ENCODE results near the gene FIGNL2. TPM values are rescaled to one million over a fixed set of nuclear protein-coding genes. Genes with fewer than 3 reads are reported as not detected.
"Not testable (repeated sequence)": the region's sequence is repeated elsewhere in the genome, so short reads cannot be mapped to it uniquely, and the experiment has no call there.

The FIGNL2 gene
- total and polyA plus RNA-seq, 5 donors from 2014 or later, result 0.06 to 0.27 (median 0.10) TPM; not detected in 2

DNA sequence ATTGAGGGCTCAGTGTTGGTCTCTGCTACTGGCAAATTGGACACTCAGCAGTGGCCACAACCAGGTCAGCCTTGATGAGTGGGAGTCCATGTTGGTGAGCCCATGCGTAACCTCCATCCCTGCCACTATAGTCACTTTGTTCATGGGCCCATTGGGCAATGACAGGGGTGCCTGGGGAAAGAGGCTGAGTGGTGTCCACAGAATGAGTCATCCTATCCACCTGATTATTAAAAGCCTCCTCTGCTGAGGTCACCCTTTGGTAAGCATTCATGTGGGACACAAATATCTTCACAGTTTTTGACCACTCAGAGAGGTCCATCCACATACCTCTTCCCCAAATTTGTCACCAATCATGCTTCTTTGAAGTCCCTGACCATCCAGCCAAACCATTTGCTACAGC, 50.0 kb downstream of the FIGNL2 start:
- no peaks in the 10 kb centered on the region for H3K4me1 ChIP-seq (ENCODE audit: control insufficient read depth, insufficient read depth, low read length, poor library complexity, severe bottlenecking)
- Mint-ChIP-seq H3K9me3 (no peaks in the 10 kb centered on the region), H3K27ac (no peak overlapping the region), H3K36me3 (no peaks in the 10 kb centered on the region), H3K4me1 (no peaks in the 10 kb centered on the region), H3K4me3 (no peak overlapping the region), H3K27me3 (no peaks in the 10 kb centered on the region)
- H3K36me3 ChIP-seq (ENCODE audit: control insufficient read depth, insufficient read depth, low read length), result no peaks in the 10 kb centered on the region
- no peak for ATAC-seq (ENCODE audit: low read depth in 2 of 2)
- H3K9me3 ChIP-seq (ENCODE audit: control insufficient read depth in 2 of 2, low read length in 2 of 2), result no peaks in the 10 kb centered on the region
- H3K27me3 ChIP-seq (ENCODE audit: control insufficient read depth, insufficient read depth, low read length), result no peaks in the 10 kb centered on the region
- H3K27ac ChIP-seq (ENCODE audit: insufficient read depth, low read length, poor library complexity, severe bottlenecking), result no peak overlapping the region
- no peak for DNase-seq
- no peak overlapping the region for H3K4me3 ChIP-seq (ENCODE audit: low read depth, low read length)

DNA sequence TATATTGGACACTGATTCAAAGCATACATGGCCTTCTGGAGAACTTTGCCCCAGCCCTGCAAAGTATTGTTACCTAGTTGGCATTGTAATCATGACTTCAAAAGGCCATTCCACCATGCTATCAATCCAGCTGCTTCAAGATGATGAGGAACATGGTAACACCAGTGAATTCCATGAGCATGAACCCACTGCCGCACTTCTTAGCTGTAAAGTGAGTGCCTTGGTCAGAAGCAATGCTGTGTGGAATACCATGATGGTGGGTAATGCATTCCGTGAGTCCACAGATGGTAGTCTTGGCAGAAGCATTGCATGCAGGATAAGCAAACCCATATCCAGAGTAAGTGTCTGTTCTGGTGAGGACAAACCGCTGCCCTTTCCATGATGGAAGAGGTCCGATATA, 50.5 kb downstream of the FIGNL2 start:
- H3K4me1 Mint-ChIP-seq; DNase-seq; H3K36me3 ChIP-seq (ENCODE audit: control insufficient read depth, insufficient read depth, low read length); H3K27ac Mint-ChIP-seq; H3K9me3 ChIP-seq (ENCODE audit: control insufficient read depth in 2 of 2, low read length in 2 of 2); H3K4me1 ChIP-seq (ENCODE audit: control insufficient read depth, insufficient read depth, low read length, poor library complexity, severe bottlenecking); H3K27me3 ChIP-seq (ENCODE audit: control insufficient read depth, insufficient read depth, low read length); H3K27ac ChIP-seq (ENCODE audit: insufficient read depth, low read length, poor library complexity, severe bottlenecking); H3K4me3 Mint-ChIP-seq; ATAC-seq (ENCODE audit: low read depth in 2 of 2); H3K27me3 Mint-ChIP-seq; H3K4me3 ChIP-seq (ENCODE audit: low read depth, low read length); H3K9me3 Mint-ChIP-seq; H3K36me3 Mint-ChIP-seq: not testable (repeated sequence)

DNA sequence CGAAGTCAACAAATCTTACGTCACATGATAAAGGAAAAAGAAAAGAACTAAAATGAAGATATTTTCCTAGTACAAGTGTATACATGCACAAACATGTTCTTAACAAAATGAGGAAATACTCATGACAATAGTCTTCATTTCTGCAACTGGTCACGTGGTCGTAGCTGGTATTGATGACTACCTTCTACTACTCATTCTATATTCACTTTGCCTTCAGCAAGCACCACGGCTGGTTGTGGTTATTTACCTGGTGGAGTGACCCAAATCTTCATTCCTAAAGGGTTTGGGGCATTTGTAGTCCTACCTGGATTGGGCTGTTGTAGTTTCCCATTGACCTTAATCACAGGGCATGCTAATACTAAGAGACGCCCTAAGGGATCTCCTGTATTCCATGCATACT, 51.2 kb downstream of the FIGNL2 start:
- peaks cover 0 to 1% (median 0%) of the 10 kb centered on the region in 7 donors for H3K9me3 Mint-ChIP-seq
- H3K27ac Mint-ChIP-seq, result no peak overlapping the region
- H3K4me3 Mint-ChIP-seq, result no peak overlapping the region
- DNase-seq (no peak), ATAC-seq (ENCODE audit: low read depth in 2 of 2) (no peak)
- Histone ChIP-seq H3K36me3 (ENCODE audit: control insufficient read depth, insufficient read depth, low read length) (no peaks in the 10 kb centered on the region), H3K4me3 (ENCODE audit: low read depth, low read length) (no peak overlapping the region), H3K4me1 (ENCODE audit: control insufficient read depth, insufficient read depth, low read length, poor library complexity, severe bottlenecking) (no peaks in the 10 kb centered on the region), H3K9me3 (ENCODE audit: control insufficient read depth in 2 of 2, low read length in 2 of 2) (no peaks in the 10 kb centered on the region), H3K27me3 (ENCODE audit: control insufficient read depth, insufficient read depth, low read length) (no peaks in the 10 kb centered on the region), H3K27ac (ENCODE audit: insufficient read depth, low read length, poor library complexity, severe bottlenecking) (no peak overlapping the region)
- no peaks in the 10 kb centered on the region for H3K36me3 Mint-ChIP-seq
- H3K4me1 Mint-ChIP-seq, result no peaks in the 10 kb centered on the region
- no peaks in the 10 kb centered on the region for H3K27me3 Mint-ChIP-seq

DNA sequence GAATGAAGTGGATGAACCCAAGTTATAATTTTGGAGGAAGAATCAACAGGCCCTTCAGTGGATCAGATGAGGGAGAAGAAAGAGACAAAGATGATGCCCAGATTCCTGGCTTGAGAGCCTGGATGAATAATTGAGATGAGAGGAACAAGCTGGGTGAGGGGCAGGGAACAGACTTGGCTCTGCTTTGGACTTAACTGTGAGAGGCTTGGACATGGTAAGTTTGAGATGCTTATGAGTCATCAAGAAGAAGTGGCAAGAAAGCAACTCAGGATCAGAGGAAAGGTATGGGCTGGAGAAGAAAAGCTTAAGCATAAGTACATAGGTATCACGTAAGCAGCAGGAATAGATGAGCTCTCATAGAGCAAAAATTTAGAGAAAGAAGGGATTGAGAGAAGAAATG, 55.3 kb downstream of the FIGNL2 start:
- no peaks in the 10 kb centered on the region for H3K9me3 ChIP-seq (ENCODE audit: control insufficient read depth in 2 of 2, low read length in 2 of 2)
- Mint-ChIP-seq H3K4me3 (no peak overlapping the region), H3K36me3 (no peaks in the 10 kb centered on the region), H3K27me3 (peaks cover 20% of the 10 kb centered on the region), H3K27ac (no peak overlapping the region), H3K4me1 (no peaks in the 10 kb centered on the region), H3K9me3 (peaks cover 0 to 1% (median 0%) of the 10 kb centered on the region in 7 donors)
- H3K27me3 ChIP-seq (ENCODE audit: control insufficient read depth, insufficient read depth, low read length), result no peaks in the 10 kb centered on the region
- DNase-seq, result no peak
- no peaks in the 10 kb centered on the region for H3K36me3 ChIP-seq (ENCODE audit: control insufficient read depth, insufficient read depth, low read length)
- H3K27ac ChIP-seq (ENCODE audit: insufficient read depth, low read length, poor library complexity, severe bottlenecking), result no peak overlapping the region
- no peak overlapping the region for H3K4me3 ChIP-seq (ENCODE audit: low read depth, low read length)
- H3K4me1 ChIP-seq (ENCODE audit: control insufficient read depth, insufficient read depth, low read length, poor library complexity, severe bottlenecking), result no peaks in the 10 kb centered on the region
- ATAC-seq (ENCODE audit: low read depth in 2 of 2), result no peak

DNA sequence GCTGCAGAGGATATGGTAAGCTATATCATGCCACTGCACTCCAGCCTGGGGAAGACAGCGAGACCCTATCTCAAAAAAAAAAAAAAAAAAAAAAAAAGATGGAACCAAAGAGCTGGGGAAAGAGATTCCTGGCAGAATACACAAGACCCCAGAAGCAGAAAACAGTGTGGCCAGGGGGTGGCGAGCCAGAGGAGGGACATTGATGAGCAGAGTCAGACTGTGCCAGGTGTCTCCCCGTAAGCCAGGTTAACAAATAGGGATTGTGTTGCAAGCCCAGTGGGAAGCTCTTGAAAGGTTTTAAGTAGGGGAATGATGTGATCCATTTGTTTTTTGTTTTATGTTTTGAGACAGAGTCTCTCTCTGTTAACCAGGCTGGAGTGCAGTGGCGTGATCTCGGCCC, 56.1 kb downstream of the FIGNL2 start:
- ATAC-seq (ENCODE audit: low read depth in 2 of 2), result no peak
- no peak for DNase-seq

DNA sequence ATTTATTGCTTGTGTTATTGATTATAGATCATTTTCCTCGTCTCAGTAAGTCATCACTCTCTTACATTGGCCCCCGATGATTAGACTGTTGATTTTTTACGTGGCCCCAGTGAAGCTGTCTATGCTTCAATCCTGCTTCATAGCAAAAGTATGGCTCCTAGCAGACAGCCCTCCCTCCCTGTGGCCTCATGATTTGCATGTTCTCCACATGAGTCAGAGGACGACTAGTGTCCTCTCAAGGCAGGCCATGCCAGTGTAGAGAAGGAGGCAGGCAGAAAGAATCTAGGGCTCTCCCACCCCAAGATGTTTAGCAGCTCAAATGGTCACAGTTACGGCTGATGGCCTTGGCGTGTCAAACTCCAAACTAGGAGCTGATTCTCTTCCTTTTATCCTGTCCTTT, 59.6 kb downstream of the FIGNL2 start:
- no peak overlapping the region for H3K27ac ChIP-seq (ENCODE audit: insufficient read depth, low read length, poor library complexity, severe bottlenecking)
- H3K4me1 Mint-ChIP-seq, result no peaks in the 10 kb centered on the region
- no peaks in the 10 kb centered on the region for H3K27me3 ChIP-seq (ENCODE audit: control insufficient read depth, insufficient read depth, low read length)
- no peak overlapping the region for H3K4me3 Mint-ChIP-seq
- H3K27me3 Mint-ChIP-seq, result peaks cover 29% of the 10 kb centered on the region
- no peaks in the 10 kb centered on the region for H3K36me3 ChIP-seq (ENCODE audit: control insufficient read depth, insufficient read depth, low read length)
- ATAC-seq (ENCODE audit: low read depth in 2 of 2) (no peak), DNase-seq (no peak)
- H3K27ac Mint-ChIP-seq, result no peak overlapping the region
- peaks cover 0 to 1% (median 0%) of the 10 kb centered on the region in 7 donors for H3K9me3 Mint-ChIP-seq
- H3K4me1 ChIP-seq (ENCODE audit: control insufficient read depth, insufficient read depth, low read length, poor library complexity, severe bottlenecking), result no peaks in the 10 kb centered on the region
- H3K36me3 Mint-ChIP-seq, result no peaks in the 10 kb centered on the region
- no peak overlapping the region for H3K4me3 ChIP-seq (ENCODE audit: low read depth, low read length)
- H3K9me3 ChIP-seq (ENCODE audit: control insufficient read depth in 2 of 2, low read length in 2 of 2), result no peaks in the 10 kb centered on the region

More for the DNA sequence above, 56.1 kb downstream of the FIGNL2 start:
- Histone ChIP-seq H3K27ac (ENCODE audit: insufficient read depth, low read length, poor library complexity, severe bottlenecking) (no peak overlapping the region), H3K9me3 (ENCODE audit: control insufficient read depth in 2 of 2, low read length in 2 of 2) (no peaks in the 10 kb centered on the region), H3K4me3 (ENCODE audit: low read depth, low read length) (no peak overlapping the region), H3K27me3 (ENCODE audit: control insufficient read depth, insufficient read depth, low read length) (no peaks in the 10 kb centered on the region), H3K4me1 (ENCODE audit: control insufficient read depth, insufficient read depth, low read length, poor library complexity, severe bottlenecking) (no peaks in the 10 kb centered on the region), H3K36me3 (ENCODE audit: control insufficient read depth, insufficient read depth, low read length) (no peaks in the 10 kb centered on the region)
- Mint-ChIP-seq H3K27me3 (peaks cover 20% of the 10 kb centered on the region), H3K36me3 (no peaks in the 10 kb centered on the region), H3K4me3 (no peak overlapping the region), H3K27ac (no peak overlapping the region), H3K9me3 (peaks cover 0 to 1% (median 0%) of the 10 kb centered on the region in 7 donors), H3K4me1 (no peaks in the 10 kb centered on the region)

DNA sequence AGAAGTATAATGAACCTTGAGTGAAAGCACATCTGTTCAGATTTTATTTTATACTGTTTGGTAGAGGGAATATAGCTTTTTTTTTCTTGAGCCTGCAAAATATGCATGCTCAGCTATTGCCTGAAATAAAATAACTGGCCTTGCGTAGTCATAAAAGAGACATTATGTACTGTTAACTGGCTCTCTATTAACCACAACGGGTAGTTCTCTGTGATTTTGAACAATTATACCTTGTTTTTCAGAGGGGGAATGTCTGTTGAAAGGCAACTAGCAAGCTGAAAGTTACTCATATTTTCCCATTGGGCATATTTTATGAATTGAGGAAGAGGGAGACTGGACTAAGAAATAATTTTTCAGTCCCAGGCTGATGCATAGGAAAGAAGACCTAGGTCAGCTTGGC, 62.6 kb downstream of the FIGNL2 start:
- Mint-ChIP-seq H3K9me3 (no peaks in the 10 kb centered on the region), H3K36me3 (no peaks in the 10 kb centered on the region), H3K27ac (no peak overlapping the region), H3K27me3 (peaks cover 36% of the 10 kb centered on the region), H3K4me1 (no peaks in the 10 kb centered on the region), H3K4me3 (no peak overlapping the region)
- Histone ChIP-seq H3K27ac (ENCODE audit: insufficient read depth, low read length, poor library complexity, severe bottlenecking) (no peak overlapping the region), H3K27me3 (ENCODE audit: control insufficient read depth, insufficient read depth, low read length) (no peaks in the 10 kb centered on the region), H3K4me1 (ENCODE audit: control insufficient read depth, insufficient read depth, low read length, poor library complexity, severe bottlenecking) (no peaks in the 10 kb centered on the region), H3K4me3 (ENCODE audit: low read depth, low read length) (no peak overlapping the region), H3K9me3 (ENCODE audit: control insufficient read depth in 2 of 2, low read length in 2 of 2) (no peaks in the 10 kb centered on the region), H3K36me3 (ENCODE audit: control insufficient read depth, insufficient read depth, low read length) (no peaks in the 10 kb centered on the region)
- DNase-seq, result no peak
- ATAC-seq (ENCODE audit: low read depth in 2 of 2), result no peak

DNA sequence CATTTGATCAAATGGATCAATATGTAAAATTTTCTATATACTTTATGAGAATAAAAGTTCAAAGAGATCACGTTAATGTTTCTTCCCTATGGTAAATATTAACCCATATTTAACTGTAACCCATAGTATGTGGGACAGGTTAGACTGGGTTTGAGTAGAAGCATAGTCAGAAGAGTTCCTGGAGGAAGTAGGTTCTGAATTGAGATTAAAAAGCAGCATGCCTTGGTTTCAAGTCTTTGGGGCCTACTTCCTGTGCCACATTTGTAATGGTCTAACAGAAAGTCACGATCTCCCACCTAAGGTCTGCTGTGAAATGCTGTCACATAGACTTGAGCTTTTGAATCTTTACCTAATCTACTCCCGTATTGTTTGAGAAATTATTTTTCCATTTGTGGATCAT, 63.8 kb downstream of the FIGNL2 start:
- DNase-seq (peak in 1 of 3 donors; percentile 2), ATAC-seq (ENCODE audit: low read depth in 2 of 2) (no peak)
- H3K9me3 Mint-ChIP-seq, result no peaks in the 10 kb centered on the region
- H3K4me1 ChIP-seq (ENCODE audit: control insufficient read depth, insufficient read depth, low read length, poor library complexity, severe bottlenecking), result no peaks in the 10 kb centered on the region
- no peak overlapping the region for H3K27ac Mint-ChIP-seq
- no peaks in the 10 kb centered on the region for H3K4me1 Mint-ChIP-seq
- H3K27me3 ChIP-seq (ENCODE audit: control insufficient read depth, insufficient read depth, low read length), result no peaks in the 10 kb centered on the region
- peaks cover 33% of the 10 kb centered on the region for H3K27me3 Mint-ChIP-seq
- H3K27ac ChIP-seq (ENCODE audit: insufficient read depth, low read length, poor library complexity, severe bottlenecking), result no peak overlapping the region
- H3K36me3 ChIP-seq (ENCODE audit: control insufficient read depth, insufficient read depth, low read length), result no peaks in the 10 kb centered on the region
- no peak overlapping the region for H3K4me3 Mint-ChIP-seq
- no peak overlapping the region for H3K4me3 ChIP-seq (ENCODE audit: low read depth, low read length)
- no peaks in the 10 kb centered on the region for H3K36me3 Mint-ChIP-seq
- H3K9me3 ChIP-seq (ENCODE audit: control insufficient read depth in 2 of 2, low read length in 2 of 2), result no peaks in the 10 kb centered on the region

All from CD4-positive, CD25-positive, alpha-beta regulatory T cell (primary cell).